HEK293 (cell line): ENCODE data around the gene FMN1.

Experiments
- CTCF ChIP-seq: fragments of 450-650 bp; formaldehyde crosslinking; IDR thresholded peaks from 2 replicates; pipeline ENCODE4 v1.5.1; 2016; ENCODE audit warnings: missing biosample characterization, missing genetic modification characterization
- IKZF3 ChIP-seq: fragments of 450-650 bp; IDR thresholded peaks from 2 replicates; pipeline ENCODE4 v1.5.0; 2018; ENCODE audit warnings: missing biosample characterization, mild to moderate bottlenecking, missing genetic modification characterization, moderate library complexity
- PRDM10 ChIP-seq: fragments of 450-650 bp; formaldehyde crosslinking; IDR thresholded peaks from 2 replicates; pipeline ENCODE4 v1.5.1; 2016; ENCODE audit warnings: missing biosample characterization, missing genetic modification characterization
- PRDM6 ChIP-seq: fragments of 450-650 bp; formaldehyde crosslinking; IDR thresholded peaks from 2 replicates; pipeline ENCODE4 v1.5.1; 2017; ENCODE audit warnings: missing biosample characterization, missing genetic modification characterization
- TCF7L2 ChIP-seq: IDR thresholded peaks from 2 replicates; pipeline ENCODE4 v1.6.1; 2011; ENCODE audit warnings: low read depth, mild to moderate bottlenecking, inconsistent platforms, low read length, moderate library complexity, borderline replicate concordance
- ZBTB11 ChIP-seq: fragments of 450-650 bp; formaldehyde crosslinking; conservative IDR thresholded peaks from 2 replicates; pipeline ENCODE4 v1.5.1; 2016; ENCODE audit warnings: low read depth, missing biosample characterization, missing genetic modification characterization
- ZFP37 ChIP-seq: fragments of 450-650 bp; formaldehyde crosslinking; IDR thresholded peaks from 2 replicates; pipeline ENCODE4 v1.5.1; 2016; ENCODE audit warnings: missing biosample characterization, missing genetic modification characterization
- ZFP41 ChIP-seq: fragments of 450-650 bp; formaldehyde crosslinking; IDR thresholded peaks from 2 replicates; pipeline ENCODE4 v1.5.1; 2016; ENCODE audit warnings: missing biosample characterization, missing genetic modification characterization, borderline replicate concordance
- ZNF10 ChIP-seq: fragments of 450-650 bp; formaldehyde crosslinking; IDR thresholded peaks from 2 replicates; pipeline ENCODE4 v1.5.1; 2017; ENCODE audit warnings: missing biosample characterization, missing genetic modification characterization
- ZNF324 ChIP-seq: fragments of 450-650 bp; formaldehyde crosslinking; IDR thresholded peaks from 2 replicates; pipeline ENCODE4 v1.5.1; 2016; ENCODE audit warnings: missing biosample characterization, missing genetic modification characterization
- ZNF350 ChIP-seq: fragments of 450-650 bp; formaldehyde crosslinking; IDR thresholded peaks from 2 replicates; pipeline ENCODE4 v1.5.0; 2017; ENCODE audit warnings: missing biosample characterization, mild to moderate bottlenecking, missing genetic modification characterization
- ZNF510 ChIP-seq: fragments of 450-650 bp; formaldehyde crosslinking; IDR thresholded peaks from 2 replicates; pipeline ENCODE4 v1.5.1; 2018; ENCODE audit warnings: mild to moderate bottlenecking, missing genetic modification characterization, missing biosample characterization; ENCODE audit not compliant: insufficient replicate concordance
- ZNF530 ChIP-seq: fragments of 450-650 bp; formaldehyde crosslinking; IDR thresholded peaks from 2 replicates; pipeline ENCODE4 v1.5.1; 2016; ENCODE audit warnings: low read depth, missing biosample characterization, missing genetic modification characterization
- ZNF747 ChIP-seq: fragments of 450-650 bp; formaldehyde crosslinking; IDR thresholded peaks from 2 replicates; pipeline ENCODE4 v1.5.1; 2016; ENCODE audit warnings: missing biosample characterization, missing genetic modification characterization

GRCh38 chr15:33009026-33009425 lies 185.5 kb downstream of the FMN1 start:
- no peak for TF ChIP-seq PRDM6 (tag by site-specific recombination)
- no peak for TF ChIP-seq ZBTB11 (tag by site-specific recombination)
- TF ChIP-seq ZFP41 (tag by site-specific recombination), result no peak
- no peak for TF ChIP-seq ZNF510
- TF ChIP-seq ZNF10 (tag by site-specific recombination), result no peak
- TF ChIP-seq ZNF747 (tag by site-specific recombination), result no peak
- no peak for TF ChIP-seq CTCF (tag by site-specific recombination)
- no peak for TF ChIP-seq ZNF324 (tag by site-specific recombination)
- TF ChIP-seq ZNF350, result no peak
- TF ChIP-seq ZNF530 (tag by site-specific recombination), result no peak
- TF ChIP-seq PRDM10, result no peak
- no peak for TF ChIP-seq TCF7L2
- TF ChIP-seq IKZF3 (tag by site-specific recombination), result no peak
- TF ChIP-seq ZFP37 (tag by site-specific recombination), result no peak
